C4-2B (cell line): ENCODE data around the gene CA10.

Source experiments
- H3K27ac ChIP-seq: fragments of 450-650 bp; 2 replicates; pipeline ENCODE4 v1.5.1; 2017
- ZFX ChIP-seq: fragments of 450-650 bp; IDR thresholded peaks from 2 replicates; pipeline ENCODE4 v1.6.1; 2017
- TF ChIP-seq, protein P1 (sequence below): fragments of 450-650 bp; conservative IDR thresholded peaks from 2 replicates; pipeline ENCODE4 v1.5.1; 2017; ENCODE audit warnings: mild to moderate bottlenecking

CA10 gene

DNA sequence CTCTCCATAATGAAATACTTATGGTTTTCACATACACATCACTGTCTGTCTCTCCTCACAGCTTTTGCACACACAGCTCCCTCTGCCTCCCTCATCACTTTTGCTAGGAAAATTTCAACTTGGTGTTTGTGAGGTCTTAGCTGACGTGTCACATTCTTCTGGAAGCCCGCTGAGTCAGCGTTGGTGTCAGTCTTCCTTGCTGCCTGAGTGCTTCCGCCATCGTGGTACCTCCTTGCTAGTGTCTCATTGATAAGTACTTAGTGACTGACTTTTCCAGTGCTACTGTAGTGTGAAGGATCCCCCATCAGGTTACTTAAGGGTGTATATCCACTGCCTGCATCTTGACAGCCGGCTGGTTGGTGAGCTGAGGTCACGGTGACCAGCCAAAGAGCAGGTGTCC is 33.5 kb downstream of the CA10 start:
- no peak overlapping the region for H3K27ac ChIP-seq
- TF ChIP-seq, protein P1, sequence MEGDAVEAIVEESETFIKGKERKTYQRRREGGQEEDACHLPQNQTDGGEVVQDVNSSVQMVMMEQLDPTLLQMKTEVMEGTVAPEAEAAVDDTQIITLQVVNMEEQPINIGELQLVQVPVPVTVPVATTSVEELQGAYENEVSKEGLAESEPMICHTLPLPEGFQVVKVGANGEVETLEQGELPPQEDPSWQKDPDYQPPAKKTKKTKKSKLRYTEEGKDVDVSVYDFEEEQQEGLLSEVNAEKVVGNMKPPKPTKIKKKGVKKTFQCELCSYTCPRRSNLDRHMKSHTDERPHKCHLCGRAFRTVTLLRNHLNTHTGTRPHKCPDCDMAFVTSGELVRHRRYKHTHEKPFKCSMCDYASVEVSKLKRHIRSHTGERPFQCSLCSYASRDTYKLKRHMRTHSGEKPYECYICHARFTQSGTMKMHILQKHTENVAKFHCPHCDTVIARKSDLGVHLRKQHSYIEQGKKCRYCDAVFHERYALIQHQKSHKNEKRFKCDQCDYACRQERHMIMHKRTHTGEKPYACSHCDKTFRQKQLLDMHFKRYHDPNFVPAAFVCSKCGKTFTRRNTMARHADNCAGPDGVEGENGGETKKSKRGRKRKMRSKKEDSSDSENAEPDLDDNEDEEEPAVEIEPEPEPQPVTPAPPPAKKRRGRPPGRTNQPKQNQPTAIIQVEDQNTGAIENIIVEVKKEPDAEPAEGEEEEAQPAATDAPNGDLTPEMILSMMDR: no peak
- TF ChIP-seq ZFX: no peak

DNA sequence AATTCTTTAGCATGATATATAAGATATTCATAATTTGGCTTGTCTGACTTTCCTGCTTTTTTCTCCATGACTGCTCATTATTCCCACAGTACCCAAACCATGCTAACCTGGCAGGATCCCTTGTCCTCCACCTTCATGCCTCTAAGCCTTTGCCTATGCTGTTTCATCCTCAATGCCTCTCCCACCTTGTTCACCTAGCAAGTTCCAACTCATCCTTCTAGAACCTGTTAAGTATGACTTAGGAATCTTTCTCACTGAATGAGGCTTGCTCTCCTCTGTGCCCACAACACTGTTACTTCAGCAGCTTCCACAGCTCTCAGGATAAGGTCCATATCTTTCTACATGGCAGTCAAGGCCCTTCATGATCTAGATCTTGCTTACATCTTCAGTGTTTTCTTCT is 34.0 kb downstream of the CA10 start:
- H3K27ac ChIP-seq: no peak overlapping the region
- TF ChIP-seq, protein P1: no peak
- no peak for TF ChIP-seq ZFX

DNA sequence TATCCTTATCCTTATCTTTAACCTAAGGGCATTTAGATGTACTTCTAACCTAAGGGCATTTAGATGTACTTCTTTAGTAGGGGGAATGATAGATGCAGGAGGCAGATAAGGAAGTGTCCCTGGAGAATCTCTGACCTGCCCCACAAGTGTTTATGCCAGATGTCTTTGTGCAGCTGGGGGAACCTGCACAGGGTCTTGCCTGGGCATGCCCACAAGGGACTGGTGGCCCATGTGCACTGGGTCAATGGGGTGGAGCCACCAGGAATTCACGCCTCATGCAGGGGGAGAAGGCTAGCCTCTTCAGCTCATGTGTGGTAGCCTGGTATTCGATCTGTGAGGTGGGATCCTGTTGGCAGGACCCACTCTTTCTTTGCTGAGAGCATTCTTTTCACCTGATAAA is 38.0 kb downstream of the CA10 start:
- TF ChIP-seq ZFX: no peak
- TF ChIP-seq, protein P1: no peak
- no peak overlapping the region for H3K27ac ChIP-seq

DNA sequence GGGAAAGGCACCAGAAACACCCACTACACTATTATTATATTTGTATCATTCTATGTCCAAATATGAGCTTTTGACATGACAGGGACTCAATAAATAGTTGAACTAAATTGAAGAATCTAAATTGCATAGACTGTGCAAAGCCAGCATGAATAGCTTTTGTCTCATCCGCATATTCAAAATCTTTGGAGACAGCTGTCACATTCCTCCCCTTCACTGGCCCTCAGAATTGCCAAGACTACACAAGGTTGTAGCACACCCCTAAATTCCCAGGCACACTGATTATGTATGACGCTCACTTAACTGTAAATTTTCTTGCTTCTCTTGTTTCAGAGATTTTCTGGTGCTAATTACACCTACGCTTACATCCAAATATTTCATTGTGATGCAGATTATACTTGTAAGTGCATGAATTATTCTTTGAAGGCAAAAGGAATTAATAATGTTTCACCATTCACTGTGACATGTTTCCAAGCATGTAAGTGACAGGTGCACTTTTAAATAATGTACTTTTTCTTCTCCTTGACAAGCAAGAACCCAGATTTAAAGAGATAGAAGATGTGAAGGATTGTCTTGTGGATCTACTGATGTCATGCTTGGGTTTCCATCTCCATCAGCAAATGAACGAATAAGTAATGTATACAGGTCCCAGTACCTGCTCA is 47.5 kb downstream of the CA10 start:
- no peak overlapping the region for H3K27ac ChIP-seq

DNA sequence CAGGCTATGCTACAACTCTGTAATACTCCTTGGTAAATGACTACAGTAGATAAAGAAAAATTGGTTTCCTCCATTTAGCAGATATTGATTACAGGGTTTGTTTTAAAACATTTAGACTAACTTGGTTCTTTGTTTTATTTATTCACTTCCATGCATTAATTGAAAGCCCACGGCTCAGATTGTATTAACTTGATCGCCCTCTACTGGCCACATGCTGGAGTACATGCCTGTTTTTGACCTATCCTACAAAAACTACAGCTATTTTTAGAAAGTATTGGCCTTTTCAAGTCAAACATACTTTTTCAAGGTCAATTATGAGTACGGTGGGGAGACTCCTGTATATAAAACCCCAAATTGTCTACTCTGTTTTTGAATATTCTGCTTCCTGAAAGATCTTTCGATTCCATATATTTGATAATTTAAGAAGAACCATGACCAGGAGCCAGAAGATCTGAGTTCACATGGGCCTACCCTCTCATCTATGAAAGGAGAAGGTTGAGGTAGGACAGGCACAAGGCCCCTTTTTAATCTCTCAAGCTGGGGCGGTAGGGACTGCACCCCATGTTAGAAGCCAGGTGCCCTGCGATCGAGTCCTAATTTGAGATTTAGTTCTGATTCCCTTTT is 51.8 kb downstream of the CA10 start:
- no peak for TF ChIP-seq ZFX
- TF ChIP-seq, protein P1: peak; percentile 86

More for the DNA sequence above, 47.5 kb downstream of the CA10 start:
- TF ChIP-seq, protein P1: no peak
- no peak for TF ChIP-seq ZFX

DNA sequence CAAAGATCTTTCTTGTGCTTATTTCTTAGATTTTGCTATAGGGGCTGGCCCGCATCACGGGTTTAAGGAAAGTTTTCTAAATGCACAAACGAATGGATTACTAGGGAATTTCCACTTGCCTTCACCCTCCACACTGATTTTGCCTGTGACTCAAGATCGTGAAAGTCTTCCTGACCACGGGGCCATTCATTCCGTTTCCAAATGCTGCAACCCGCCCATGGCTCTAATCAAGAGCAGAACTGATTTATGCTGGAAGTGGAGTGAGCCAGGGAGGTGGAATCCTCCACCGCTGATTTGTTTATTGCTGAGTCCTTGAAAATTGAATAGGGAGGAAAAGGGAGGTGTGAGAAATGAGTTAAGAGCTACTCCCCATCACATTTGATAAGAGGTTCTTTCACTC is 52.4 kb downstream of the CA10 start:
- H3K27ac ChIP-seq: no peak overlapping the region
- TF ChIP-seq ZFX: no peak
- TF ChIP-seq, protein P1: no peak

More for the DNA sequence above, 51.8 kb downstream of the CA10 start:
- H3K27ac ChIP-seq: no peak overlapping the region

DNA sequence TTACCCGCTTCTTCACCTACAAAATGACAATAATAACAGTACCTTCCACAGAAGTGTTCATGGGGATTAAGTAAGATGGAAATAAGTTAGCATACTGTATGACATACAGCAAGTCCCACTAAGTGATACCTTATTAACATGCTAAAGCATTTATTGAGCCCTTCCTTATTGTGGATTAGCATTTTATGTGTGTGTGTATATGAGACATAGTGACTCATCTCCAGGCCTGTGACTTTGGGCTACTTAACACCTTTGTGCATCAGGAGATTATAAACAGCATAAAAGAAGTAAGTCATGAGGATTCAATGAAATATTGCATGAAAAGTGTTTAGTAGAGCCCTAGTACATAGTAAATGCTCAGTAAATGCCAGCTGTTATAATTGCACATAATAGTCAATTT is 52.9 kb downstream of the CA10 start:
- no peak for TF ChIP-seq ZFX
- TF ChIP-seq, protein P1: no peak
- no peak overlapping the region for H3K27ac ChIP-seq
